Activated CD4-positive, CD25-positive, alpha-beta regulatory T cell treated with anti-CD3 and anti-CD28 coated beads, Interleukin-2, amount 50 U/mL, for 24 hours (primary cell): ENCODE measurements around the gene PAX5.
"Not testable (repeated sequence)": the region's sequence is repeated elsewhere in the genome, so short reads cannot be mapped to it uniquely, and the experiment has no call there.

Source experiments
- ATAC-seq, 2 donors: fragments of 150-1000 bp; cut with Tn5 transposase; one replicate each; pipeline ENCODE4 v1.10.0; 2021; ENCODE audit warnings: mild to moderate bottlenecking in 1 of 2, moderate library complexity in 1 of 2

PAX5 gene

GRCh38 chr9:37033682-37034304, at the start of gene PAX5:
PAX5 (minus strand) TSS chr9:37034268; CDS start chr9:37034031, 237 bp downstream.
- ATAC-seq = no peak

DNA sequence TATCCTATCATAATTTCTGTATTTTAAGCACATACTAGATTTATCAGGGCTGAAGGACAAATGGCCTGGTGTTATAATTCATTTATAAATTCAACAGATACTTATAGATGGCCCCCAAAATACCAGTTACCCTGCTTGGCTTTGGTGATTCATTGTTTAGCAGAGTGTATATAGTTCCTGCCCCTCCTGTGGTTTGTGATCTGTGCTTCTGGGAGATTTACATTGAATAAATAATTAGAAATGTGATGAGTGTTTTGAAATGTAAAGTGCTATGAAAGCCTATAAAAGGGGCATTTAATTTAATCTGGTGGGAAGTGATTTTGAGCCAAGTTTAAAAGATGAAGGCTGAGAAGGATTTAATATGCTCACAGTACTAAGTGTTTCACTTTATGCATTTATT, 49.6 kb upstream of the PAX5 start:
- ATAC-seq = no peak

- ATAC-seq = no peak
Measured at GRCh38 chr9:37082214-37082765, 48.2 kb upstream of the PAX5 start.

GRCh38 chr9:37081507-37081906, 47.4 kb upstream of the PAX5 start:
- not testable (repeated sequence) for ATAC-seq

GRCh38 chr9:37080165-37080628, 46.1 kb upstream of the PAX5 start:
- ATAC-seq = peak in 1 of 2 donors; percentile 2

- peak; percentile 97 for ATAC-seq
Measured at GRCh38 chr9:37079370-37080164, 45.5 kb upstream of the PAX5 start.

- not testable (repeated sequence) for ATAC-seq
Measured at GRCh38 chr9:37074790-37075189, 40.7 kb upstream of the PAX5 start.

- ATAC-seq = no peak
Measured at GRCh38 chr9:37066139-37066725, 32.2 kb upstream of the PAX5 start.

DNA sequence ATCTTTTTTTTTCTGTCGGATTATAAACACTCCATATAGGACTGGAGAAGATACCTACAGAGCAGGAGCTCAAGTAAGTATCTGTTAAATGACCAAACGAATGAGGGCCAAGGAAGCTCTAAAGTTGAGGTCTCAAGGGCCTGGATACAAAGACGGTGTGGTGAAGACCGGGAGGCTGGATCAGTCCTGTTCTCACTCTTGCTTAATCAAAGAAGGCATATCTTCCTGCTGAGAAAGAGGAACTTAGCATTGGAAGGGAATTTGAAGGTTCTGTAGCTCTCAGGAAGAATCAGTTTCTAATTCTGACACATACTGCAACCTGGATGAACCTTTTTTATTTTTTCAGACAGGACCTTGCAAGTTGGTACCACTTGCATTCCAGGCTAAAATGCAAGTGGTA, 28.3 kb upstream of the PAX5 start:
- no peak for ATAC-seq

DNA sequence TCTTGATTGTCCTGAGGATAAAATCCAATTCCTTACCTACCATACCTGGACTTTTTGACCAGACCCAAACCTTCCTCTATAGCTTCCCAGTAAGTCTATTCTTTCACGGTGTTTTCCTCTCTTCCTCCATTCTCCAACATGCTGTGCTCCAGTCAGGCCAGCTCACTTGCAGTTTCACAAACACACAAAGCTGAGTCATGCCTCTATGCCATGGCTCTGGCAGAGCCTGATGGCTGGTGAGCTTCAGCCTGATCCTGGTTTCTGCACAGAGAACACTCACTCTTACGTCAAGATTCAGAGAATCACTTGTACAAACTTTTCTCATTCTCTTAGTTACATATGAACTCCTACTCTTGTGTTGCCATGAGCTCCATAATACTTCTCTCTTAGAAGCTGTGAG, 27.7 kb upstream of the PAX5 start:
- no peak for ATAC-seq

DNA sequence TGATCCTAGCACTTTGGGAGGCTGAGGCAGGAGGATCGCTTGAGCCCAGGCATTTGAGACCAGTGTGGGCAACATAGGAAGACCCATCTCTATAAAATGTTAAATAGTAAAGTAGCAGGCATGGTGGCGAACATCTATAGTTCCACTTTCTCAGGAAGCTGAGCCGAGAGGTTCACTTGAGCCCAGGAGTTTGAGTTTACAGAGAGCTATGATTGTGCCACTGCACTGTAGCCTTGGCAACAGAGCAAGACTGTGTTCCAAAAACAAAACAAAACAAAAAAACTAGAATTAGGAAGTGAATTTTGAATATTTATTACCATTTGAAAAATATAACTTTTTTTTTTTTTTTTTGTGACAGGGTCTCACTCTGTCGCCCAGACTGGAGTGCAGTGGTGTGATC, 26.8 kb upstream of the PAX5 start:
- no peak for ATAC-seq

DNA sequence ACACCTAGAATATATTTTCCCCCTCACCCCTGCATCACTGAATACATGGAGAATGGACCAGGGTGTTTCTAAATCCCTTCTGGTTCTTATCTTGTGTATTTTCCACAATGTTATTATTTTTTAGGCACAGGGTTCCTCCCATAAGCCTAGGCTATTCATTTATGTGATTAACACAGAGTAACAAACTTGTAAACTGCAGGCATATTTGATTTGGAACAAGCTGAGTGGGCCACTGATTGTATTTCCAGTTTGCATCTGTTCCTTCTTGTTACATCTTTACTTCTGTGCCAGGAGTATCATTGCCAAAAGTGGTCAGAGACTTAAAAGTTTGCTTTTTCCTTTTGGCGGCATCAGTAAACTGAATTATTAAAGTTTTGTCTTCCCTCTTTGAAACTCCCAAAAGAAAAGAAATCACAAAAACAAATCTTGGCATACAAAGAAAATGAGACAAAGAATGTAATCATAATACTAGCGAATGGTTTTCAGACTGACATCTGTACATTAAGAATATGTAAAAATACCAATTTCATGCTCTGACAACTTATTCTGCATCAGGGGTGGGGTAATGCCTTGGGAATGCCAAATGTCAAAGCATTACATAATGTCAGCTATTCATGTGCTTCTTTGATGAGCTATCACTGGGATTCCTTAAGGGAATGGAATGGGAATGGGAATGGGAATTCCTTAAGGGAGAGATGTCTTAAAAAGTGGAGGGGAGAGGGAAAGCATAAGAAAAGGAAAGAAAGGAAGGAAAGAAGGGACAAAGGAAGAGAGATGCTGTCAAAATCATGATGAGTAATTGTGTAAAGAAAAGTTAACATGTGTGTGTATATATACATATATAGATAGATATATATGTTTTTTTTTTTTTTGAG, 22.2 kb upstream of the PAX5 start:
- ATAC-seq = no peak

- not testable (repeated sequence) for ATAC-seq
Measured at GRCh38 chr9:37054363-37054720, 20.3 kb upstream of the PAX5 start.

GRCh38 chr9:37053684-37054362, 19.8 kb upstream of the PAX5 start:
- no peak for ATAC-seq

GRCh38 chr9:37046683-37047082, 12.6 kb upstream of the PAX5 start:
- no peak for ATAC-seq

DNA sequence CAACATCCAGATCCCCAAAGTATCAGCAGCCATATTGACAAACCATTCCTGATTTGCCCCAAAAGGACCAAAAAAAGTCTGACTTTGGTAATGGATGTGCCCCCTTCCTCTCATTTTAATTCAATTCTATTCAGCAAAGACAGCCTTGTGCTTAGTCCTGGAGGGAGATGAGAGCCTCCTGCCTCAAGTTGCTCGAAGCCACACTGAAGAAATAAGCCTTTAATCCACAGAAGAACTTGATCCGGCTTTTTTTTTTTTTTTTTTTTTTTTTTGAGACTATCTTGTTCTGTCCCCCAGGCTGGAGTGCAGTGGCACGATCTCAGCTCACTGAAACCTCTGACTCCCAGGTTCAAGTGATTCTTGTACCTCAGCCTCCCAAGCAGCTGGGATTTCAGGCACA, 8.4 kb upstream of the PAX5 start:
- ATAC-seq = no peak

DNA sequence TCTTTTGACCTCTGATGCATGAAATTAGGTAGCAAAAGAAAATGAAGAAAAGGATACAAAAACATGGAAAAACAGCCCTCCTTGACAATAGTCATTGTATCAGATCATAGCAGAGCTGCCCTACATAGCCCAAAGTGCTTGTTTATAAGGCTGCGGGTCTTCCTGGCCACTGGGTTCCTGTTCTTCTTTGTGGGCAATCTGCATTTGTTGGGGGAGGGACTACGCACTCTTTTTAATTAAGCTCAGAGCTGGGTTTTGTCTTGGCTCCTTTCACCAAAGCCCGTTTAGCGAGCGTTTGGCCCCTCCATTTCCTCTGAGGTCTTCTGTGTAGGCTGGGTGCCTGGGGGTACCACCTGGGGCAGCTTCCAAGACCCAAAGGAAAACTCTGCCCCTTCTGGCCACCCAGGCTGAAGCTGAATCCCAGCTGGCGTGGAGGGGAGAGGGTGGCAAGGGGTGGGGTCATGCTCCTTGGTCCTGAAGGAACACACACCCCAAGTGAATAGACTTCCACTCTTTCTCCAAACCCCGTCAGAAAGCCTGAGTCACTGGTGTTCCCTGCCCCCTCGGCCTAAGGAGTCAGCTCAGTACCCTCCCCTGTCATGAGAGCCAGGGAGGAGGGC, 6.5 kb upstream of the PAX5 start:
- no peak for ATAC-seq

DNA sequence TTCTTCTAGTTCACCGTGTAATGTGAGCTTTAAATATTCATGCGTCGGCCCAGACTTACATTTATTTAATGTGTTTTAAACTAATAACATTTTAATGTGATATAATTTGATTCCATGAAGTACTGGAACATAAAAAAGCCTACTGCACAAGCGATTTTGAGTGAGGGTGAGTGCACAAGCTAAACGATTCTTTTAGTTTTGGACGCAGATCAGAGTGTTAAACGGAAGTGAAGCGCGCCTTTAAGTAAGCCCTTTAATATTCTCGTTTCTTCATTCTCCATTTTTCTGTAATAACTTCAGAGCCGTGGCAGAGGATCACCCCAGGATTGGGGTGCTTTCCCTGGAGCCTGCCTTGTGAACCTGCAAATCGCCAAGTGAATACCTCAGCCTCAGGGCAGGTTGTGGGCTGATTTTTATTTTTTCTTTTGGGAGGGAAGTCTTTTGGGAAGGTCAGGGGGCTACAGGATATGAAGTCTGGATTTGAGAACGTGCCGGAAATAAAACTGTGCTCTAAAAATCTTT, 4.9 kb upstream of the PAX5 start:
- ATAC-seq = no peak

GRCh38 chr9:37038302-37038942, 4.4 kb upstream of the PAX5 start:
- no peak for ATAC-seq

GRCh38 chr9:37037503-37038301, 3.6 kb upstream of the PAX5 start:
- no peak for ATAC-seq
